Eye (tissue), 1 donor: ENCODE data around the gene PCSK9.
"Not testable (repeated sequence)": the region's sequence is repeated elsewhere in the genome, so short reads cannot be mapped to it uniquely, and the experiment has no call there.

Experiments
- DNase-seq: peaks from one replicate; pipeline ENCODE4 v3.0.0-alpha.2; 2015

Gene PCSK9

DNA sequence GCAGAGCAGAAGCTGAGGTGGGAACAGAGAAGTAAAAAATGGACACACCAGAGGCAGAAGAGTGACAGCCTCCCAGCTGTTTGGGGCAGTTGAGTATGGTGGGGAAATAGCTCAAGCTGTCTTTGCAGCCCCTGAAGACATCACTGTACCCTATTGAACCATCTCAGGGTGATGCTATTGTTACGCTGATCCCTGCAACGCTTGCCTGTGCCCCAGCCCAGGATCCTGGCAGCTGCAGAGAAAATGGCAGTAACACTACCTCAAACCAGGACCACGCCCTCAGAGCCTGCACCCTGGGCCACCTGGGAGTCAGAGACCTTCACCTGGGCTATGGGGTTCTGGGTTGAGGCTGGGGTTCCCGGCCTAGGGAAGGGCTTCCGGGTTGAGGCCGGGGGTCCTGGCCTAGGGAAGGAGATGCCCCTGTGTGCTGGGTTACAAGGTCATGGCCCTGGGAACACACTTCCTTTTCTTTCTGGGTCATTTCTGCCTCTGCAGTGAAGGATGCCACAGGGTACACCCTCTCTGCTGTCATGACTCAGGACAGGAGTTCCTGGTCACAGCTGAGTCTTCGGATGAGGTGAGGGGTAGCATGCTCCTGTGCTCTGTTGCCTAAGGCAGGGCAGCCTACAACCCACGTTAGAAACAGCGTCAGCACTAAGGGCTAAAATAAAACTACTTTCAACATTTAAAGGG lies 29.0 kb upstream of the PCSK9 start:
- no peak for DNase-seq

- DNase-seq = no peak
Observed at GRCh38 chr1:55010887-55011217, 28.5 kb upstream of the PCSK9 start.

GRCh38 chr1:55012661-55013060 lies 26.7 kb upstream of the PCSK9 start:
- DNase-seq = no peak

DNA sequence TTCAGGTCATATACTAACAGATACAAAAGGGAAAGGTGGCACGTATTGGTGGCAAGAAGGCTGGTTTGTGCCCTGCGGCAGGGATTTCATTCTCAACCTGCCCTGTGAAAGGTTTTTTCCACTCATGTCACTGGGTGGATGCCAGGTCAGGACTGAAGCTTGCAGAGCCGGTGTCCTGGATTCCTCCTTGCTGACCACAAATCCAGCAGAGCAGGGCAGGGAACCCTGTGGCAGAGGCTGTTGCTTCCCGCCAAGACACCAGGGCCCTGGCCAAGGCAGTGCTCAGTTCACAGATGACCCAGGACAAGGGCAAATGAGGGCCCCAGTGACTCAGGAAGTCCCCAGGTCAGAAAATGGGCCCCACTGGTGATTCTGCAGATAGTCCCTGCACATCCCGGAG lies 24.2 kb upstream of the PCSK9 start:
- no peak for DNase-seq

DNA sequence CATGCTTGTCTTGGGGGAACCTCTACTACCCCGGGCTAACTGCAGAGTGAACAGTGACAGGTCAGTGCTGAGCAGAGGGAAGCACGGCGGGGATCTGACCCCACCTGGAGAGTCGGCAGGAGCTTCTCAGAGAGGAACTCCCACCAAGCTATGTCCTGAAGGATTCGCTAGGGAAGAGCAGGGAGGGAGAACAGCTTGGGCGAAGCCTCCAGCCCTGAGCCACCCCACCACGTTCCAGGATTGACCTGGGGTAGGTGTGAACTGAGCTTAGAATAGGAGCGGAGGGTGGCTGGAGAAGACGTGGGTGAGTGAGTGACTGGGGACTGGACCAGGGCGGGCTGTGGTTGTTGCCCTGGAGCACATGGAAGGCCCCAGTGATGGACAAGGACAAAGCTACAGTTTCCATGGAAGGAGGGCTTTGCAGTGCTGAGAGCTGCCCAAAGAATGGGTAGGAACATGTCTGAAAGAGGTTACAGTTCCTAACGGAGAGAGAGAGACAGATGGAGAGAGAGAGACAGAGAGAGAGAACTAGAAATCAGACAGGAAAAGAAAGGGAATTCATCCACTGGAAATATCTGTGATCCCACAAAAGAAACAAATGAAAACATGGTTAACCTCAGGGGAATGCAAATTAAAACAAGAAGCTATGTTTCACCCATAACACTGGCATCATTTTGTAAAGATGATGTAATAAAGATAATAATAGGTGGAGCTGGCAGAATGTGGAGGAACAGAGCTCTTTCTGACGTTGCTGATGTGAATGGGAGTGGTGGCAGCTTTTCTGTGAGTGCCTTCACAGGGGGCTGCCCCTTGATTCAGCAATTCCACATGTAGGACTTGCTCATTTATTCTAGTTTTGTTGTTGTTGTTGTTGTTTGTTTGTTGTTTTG lies 23.4 kb upstream of the PCSK9 start:
- no peak for DNase-seq

DNA sequence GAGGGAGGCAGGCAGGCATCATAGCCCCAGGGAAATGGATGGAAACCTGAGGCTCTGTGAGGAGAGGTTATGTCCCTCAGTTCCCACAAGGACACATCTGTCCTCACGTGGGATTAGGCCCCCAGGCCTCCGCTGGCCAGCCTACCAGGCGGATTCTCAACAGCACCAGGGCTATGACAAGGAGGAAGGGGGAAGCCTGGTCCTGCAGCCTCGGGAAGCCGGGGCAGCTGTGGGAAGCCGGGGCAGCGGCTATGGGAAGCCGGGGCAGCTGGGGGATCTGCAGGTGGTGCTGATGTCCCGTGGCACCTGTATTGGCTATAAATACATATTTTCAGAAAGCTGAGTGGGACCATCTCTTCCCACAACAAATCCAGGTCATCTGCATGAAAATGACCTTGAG lies 21.0 kb upstream of the PCSK9 start:
- DNase-seq = no peak

DNA sequence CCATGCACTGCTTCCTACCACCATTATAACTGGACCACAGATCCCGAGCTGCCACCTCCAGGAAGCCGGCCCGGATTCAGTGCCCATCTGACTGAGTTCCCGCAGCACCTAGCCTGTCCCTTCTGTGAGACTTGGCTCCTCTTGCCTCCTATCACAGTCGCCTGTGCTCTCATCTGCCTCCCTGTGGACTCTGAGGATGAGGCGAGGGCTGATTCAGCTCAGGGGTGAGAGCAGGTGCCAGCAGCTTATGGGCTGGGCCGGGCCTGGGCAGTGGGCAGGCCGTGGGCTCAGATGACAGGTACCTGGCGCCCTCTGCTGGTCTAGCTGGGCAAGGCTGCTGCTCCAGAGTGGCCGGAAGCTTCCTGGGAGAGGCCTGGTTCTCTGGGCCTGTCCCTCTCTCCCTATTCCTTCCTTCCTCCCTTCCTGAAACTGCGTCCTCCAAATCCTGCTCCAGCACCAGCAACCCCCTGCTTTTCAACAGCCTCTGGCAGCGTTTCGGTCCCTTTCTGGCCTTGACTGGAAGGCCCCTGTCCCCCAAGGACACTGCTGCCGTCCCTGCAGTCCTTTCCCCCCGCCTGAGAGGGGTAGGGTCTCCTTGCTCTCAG lies 17.3 kb upstream of the PCSK9 start:
- peak; percentile 93 for DNase-seq

- DNase-seq = not testable (repeated sequence)
Observed at GRCh38 chr1:55024163-55024562, 15.2 kb upstream of the PCSK9 start.

DNA sequence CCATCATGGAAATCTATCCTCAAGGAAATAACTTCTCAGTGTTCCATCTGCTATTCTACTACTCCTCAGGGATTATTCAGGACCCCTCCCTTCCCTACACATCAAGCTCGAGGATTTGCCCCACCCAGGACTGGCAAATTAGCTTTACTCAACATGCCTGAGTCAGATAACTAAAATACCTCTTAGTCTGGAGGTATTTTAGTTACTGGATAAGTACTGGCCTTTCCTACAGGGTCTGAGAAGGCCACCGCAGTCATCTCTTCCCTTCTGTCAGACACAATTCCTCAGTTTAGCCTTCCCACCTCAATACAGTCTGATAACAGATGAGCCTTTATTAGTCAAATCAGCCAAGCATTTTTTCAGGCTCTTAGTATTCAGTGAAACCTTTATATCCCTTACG lies 12.7 kb upstream of the PCSK9 start:
- not testable (repeated sequence) for DNase-seq

DNA sequence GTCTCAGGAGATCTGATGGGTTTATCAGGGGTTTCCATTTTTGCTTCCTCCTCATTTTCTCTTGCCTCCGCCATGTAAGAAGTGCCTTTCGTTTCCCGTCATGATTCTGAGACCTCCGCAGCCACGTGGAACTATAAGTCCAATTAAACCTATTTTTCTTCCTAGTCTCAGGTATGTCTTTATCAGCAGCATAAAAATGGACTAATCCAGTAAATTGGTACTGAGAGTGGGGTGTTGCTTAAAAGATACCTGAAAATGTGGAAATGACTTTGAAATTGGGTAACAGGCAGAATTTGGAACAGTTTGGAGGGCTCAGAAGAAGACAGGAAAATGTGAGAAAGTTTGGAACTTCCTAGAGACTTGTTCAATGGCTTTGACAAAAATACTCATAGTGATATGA lies 8.2 kb upstream of the PCSK9 start:
- DNase-seq = not testable (repeated sequence)

- no peak for DNase-seq
Observed at GRCh38 chr1:55033265-55033614, 6.1 kb upstream of the PCSK9 start.

- peak; percentile 82 for DNase-seq
Observed at GRCh38 chr1:55034476-55035133, 4.7 kb upstream of the PCSK9 start.

DNA sequence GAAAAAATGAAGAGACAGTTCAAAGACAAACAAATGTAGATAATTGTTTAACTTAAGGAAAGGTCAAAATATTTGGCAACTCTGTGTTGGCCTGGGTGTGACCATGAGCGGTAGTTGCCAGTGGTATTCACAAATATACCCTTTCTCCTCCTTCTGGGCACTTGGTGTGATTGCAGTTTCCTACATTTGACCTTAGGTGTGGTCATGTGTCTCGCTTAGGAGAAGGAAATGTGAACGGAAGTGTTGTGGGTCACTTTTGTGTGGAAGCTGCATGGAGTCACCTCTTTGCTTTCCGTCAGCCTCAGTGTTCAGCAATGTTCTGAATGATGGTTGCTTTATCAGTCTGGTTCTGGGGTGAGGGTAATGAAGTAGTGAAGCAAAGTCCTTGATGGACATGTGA lies 3.4 kb upstream of the PCSK9 start:
- no peak for DNase-seq

- DNase-seq = peak; percentile 72
Observed at GRCh38 chr1:55037733-55038551, 1.4 kb upstream of the PCSK9 start.

- DNase-seq = no peak
Observed at GRCh38 chr1:55038552-55038838, 853 bp upstream of the PCSK9 start.

DNA sequence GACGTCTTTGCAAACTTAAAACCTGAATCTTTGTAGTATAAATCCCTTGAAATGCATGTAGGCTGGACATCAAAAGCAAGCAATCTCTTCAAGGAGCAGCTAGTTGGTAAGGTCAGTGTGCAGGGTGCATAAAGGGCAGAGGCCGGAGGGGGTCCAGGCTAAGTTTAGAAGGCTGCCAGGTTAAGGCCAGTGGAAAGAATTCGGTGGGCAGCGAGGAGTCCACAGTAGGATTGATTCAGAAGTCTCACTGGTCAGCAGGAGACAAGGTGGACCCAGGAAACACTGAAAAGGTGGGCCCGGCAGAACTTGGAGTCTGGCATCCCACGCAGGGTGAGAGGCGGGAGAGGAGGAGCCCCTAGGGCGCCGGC lies 390 bp upstream of the PCSK9 start:
- DNase-seq = no peak

GRCh38 chr1:55040083-55040932 lies 960 bp downstream of the PCSK9 start:
- DNase-seq = peak; percentile 63

- peak; percentile 50 for DNase-seq
Observed at GRCh38 chr1:55040933-55041494, 1.7 kb downstream of the PCSK9 start.

DNA sequence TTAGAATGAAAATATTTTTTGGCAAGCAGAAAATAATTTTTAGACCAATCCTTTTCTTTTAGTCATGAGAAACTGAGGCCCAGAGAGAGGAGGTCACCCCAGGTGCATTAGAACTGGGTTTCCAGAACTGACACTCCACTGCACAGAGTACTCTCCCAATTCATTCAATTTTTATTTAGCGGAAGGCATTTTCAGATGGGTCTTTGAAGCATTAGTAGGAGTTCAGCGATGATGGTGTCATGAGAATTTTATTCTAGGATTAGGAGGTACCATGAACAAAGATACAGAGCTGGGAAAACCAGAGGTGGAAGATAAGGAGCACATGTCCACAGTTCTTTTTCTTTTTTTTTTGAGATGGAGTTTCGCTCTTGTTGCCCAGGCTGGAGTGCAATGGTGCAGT lies 2.3 kb downstream of the PCSK9 start:
- DNase-seq = no peak

GRCh38 chr1:55043011-55043410 lies 3.7 kb downstream of the PCSK9 start:
- DNase-seq = no peak

DNA sequence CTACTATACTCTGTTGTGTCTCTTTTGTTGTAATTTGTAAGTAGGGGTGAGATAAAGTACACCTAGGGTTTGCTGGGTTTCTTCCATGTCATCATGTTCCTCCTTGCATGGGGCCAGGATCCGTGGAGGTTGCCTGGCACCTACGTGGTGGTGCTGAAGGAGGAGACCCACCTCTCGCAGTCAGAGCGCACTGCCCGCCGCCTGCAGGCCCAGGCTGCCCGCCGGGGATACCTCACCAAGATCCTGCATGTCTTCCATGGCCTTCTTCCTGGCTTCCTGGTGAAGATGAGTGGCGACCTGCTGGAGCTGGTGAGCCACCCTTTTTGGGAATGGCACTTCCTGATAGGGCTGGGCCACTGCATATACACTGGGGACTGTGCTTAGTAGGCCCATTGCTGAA lies 4.4 kb downstream of the PCSK9 start:
- no peak for DNase-seq
